Lower leg skin (tissue), 3 donors: ENCODE measurements around the gene NOS1.

Experiments
- CTCF ChIP-seq, 3 donors: fragments of 450-650 bp; IDR thresholded peaks; one replicate each; pipeline ENCODE4 v1.5.1; 2016; ENCODE audit warnings: antibody characterized with exemption in 3 of 3, mild to moderate bottlenecking in 3 of 3, moderate library complexity in 2 of 3
- POLR2A ChIP-seq, 2 donors: fragments of 450-650 bp; IDR thresholded peaks; one replicate each; pipeline ENCODE4 v1.6.1; 2016 to 2017; ENCODE audit warnings: antibody characterized with exemption in 2 of 2, mild to moderate bottlenecking in 1 of 2, moderate library complexity in 1 of 2

DNA sequence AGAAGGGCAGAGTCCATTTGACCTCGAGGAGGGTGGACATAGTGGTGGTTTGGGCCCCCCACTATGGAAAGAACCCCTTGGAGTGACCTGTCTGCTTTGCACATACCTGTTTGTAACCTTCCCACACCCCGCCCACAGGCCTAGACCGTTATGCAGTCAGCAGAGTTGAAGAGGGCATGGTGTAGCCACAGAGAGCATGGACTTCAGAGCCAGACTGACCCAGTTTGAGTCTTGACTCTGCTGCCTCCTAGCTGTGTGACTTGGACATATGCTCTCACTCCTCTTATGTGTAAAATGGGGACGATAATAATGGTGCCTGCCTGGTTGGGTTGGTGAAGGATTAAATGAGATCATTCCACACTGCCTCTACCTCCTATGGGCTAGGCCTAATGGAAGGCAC lies 40.9 kb upstream of the NOS1 start:
- no peak for TF ChIP-seq POLR2A (IDR thresholded peaks at IDR 0.05)
- TF ChIP-seq CTCF (IDR thresholded peaks at IDR 0.05), result no peak
